HEK293 (cell line): ENCODE data around the gene FOXRED2.

Source experiments
- CTCF ChIA-PET: fragments of 350-600 bp; formaldehyde crosslinking; extraction: SDS; loops from one replicate; lab custom pipeline; 2021; ENCODE audit warnings: antibody characterized with exemption; lab: Yijun Ruan, JAX
- POLR2A ChIA-PET: fragments of 300-600 bp; formaldehyde crosslinking; extraction: SDS; loops from one replicate; lab custom pipeline; 2020; ENCODE audit warnings: antibody characterized with exemption, inconsistent platforms; lab: Yijun Ruan, JAX
- H3K27ac ChIP-seq: fragments of 200-500 bp; sonication (Bioruptor generic); 2 replicates; pipeline ENCODE4 v1.5.1; 2014; ENCODE audit warnings: low read depth, low read length, control low read depth, inconsistent platforms; ENCODE audit errors: extremely low read depth
- H3K36me3 ChIP-seq, 2 experiments: fragments of 200-500 bp in 1 of 2; sonication (Bioruptor generic) in 1 of 2; 1 replicate in 1 of 2; 2 replicates in 1 of 2; pipeline ENCODE4 v1.5.1; 2014 to 2017; ENCODE audit warnings: inconsistent platforms in 2 of 2, low read length in 2 of 2; ENCODE audit not compliant: control insufficient read depth in 2 of 2, insufficient read depth in 1 of 2
- H3K4me1 ChIP-seq: fragments of 200-500 bp; sonication (Bioruptor generic); 2 replicates; pipeline ENCODE4 v1.5.1; 2014; ENCODE audit warnings: mild to moderate bottlenecking, low read length, inconsistent platforms; ENCODE audit not compliant: control insufficient read depth, insufficient read depth
- H3K4me3 ChIP-seq: 2 replicates; pipeline ENCODE4 v1.5.1; 2011; ENCODE audit warnings: low read depth, mild to moderate bottlenecking, control low read depth, low read length, moderate library complexity
- H3K9me3 ChIP-seq: fragments of 200-500 bp; sonication (Bioruptor generic); 2 replicates; pipeline ENCODE4 v1.5.1; 2014; ENCODE audit warnings: low read depth, low read length, inconsistent platforms; ENCODE audit not compliant: control insufficient read depth, insufficient read depth
- GLIS1 ChIP-seq: fragments of 450-650 bp; formaldehyde crosslinking; IDR thresholded peaks from 2 replicates; pipeline ENCODE4 v1.5.1; 2016; ENCODE audit warnings: missing biosample characterization, missing genetic modification characterization
- IKZF3 ChIP-seq: fragments of 450-650 bp; IDR thresholded peaks from 2 replicates; pipeline ENCODE4 v1.5.0; 2018; ENCODE audit warnings: missing biosample characterization, mild to moderate bottlenecking, missing genetic modification characterization, moderate library complexity
- KLF8 ChIP-seq: fragments of 450-650 bp; formaldehyde crosslinking; IDR thresholded peaks from 2 replicates; pipeline ENCODE4 v1.5.1; 2016; ENCODE audit warnings: missing biosample characterization, missing genetic modification characterization
- PATZ1 ChIP-seq: fragments of 450-650 bp; formaldehyde crosslinking; IDR thresholded peaks from 2 replicates; pipeline ENCODE4 v1.5.1; 2016; ENCODE audit warnings: missing biosample characterization, missing genetic modification characterization
- SALL2 ChIP-seq: fragments of 450-650 bp; formaldehyde crosslinking; IDR thresholded peaks from 2 replicates; pipeline ENCODE4 v1.5.0; 2017; ENCODE audit warnings: missing biosample characterization, mild to moderate bottlenecking, missing genetic modification characterization, borderline replicate concordance
- SCRT1 ChIP-seq: fragments of 450-650 bp; formaldehyde crosslinking; IDR thresholded peaks from 2 replicates; pipeline ENCODE4 v1.5.1; 2016; ENCODE audit warnings: missing biosample characterization, missing genetic modification characterization, borderline replicate concordance
- ZBTB1 ChIP-seq: fragments of 450-650 bp; formaldehyde crosslinking; IDR thresholded peaks from 2 replicates; pipeline ENCODE4 v1.5.1; 2016; ENCODE audit warnings: missing biosample characterization, missing genetic modification characterization
- ZBTB8A ChIP-seq: fragments of 450-650 bp; formaldehyde crosslinking; IDR thresholded peaks from 2 replicates; pipeline ENCODE4 v1.5.1; 2016; ENCODE audit warnings: missing biosample characterization, missing genetic modification characterization
- ZIC2 ChIP-seq: fragments of 450-650 bp; formaldehyde crosslinking; IDR thresholded peaks from 2 replicates; pipeline ENCODE4 v1.5.1; 2016; ENCODE audit warnings: missing biosample characterization, missing genetic modification characterization
- ZNF16 ChIP-seq: fragments of 450-650 bp; formaldehyde crosslinking; IDR thresholded peaks from 2 replicates; pipeline ENCODE4 v1.5.1; 2016; ENCODE audit warnings: low read depth, missing biosample characterization, missing genetic modification characterization
- ZNF174 ChIP-seq: fragments of 450-650 bp; formaldehyde crosslinking; IDR thresholded peaks from 2 replicates; pipeline ENCODE4 v1.5.0; 2017; ENCODE audit warnings: missing biosample characterization, mild to moderate bottlenecking, missing genetic modification characterization
- ZNF18 ChIP-seq: fragments of 450-650 bp; formaldehyde crosslinking; IDR thresholded peaks from 2 replicates; pipeline ENCODE4 v1.5.1; 2016; ENCODE audit warnings: missing biosample characterization, missing genetic modification characterization
- ZNF266 ChIP-seq: fragments of 450-650 bp; formaldehyde crosslinking; IDR thresholded peaks from 2 replicates; pipeline ENCODE4 v1.5.1; 2016; ENCODE audit warnings: missing biosample characterization, missing genetic modification characterization, low read depth
- ZNF292 ChIP-seq: fragments of 450-650 bp; formaldehyde crosslinking; IDR thresholded peaks from 2 replicates; pipeline ENCODE4 v1.5.1; 2016; ENCODE audit warnings: low read depth, missing biosample characterization, missing genetic modification characterization, borderline replicate concordance
- ZNF302 ChIP-seq: fragments of 450-650 bp; formaldehyde crosslinking; IDR thresholded peaks from 2 replicates; pipeline ENCODE4 v1.5.1; 2016; ENCODE audit warnings: missing biosample characterization, missing genetic modification characterization, low read depth
- ZNF335 ChIP-seq: fragments of 450-650 bp; formaldehyde crosslinking; conservative IDR thresholded peaks from 2 replicates; pipeline ENCODE4 v1.5.1; 2016; ENCODE audit warnings: missing biosample characterization, missing genetic modification characterization
- ZNF350 ChIP-seq: fragments of 450-650 bp; formaldehyde crosslinking; IDR thresholded peaks from 2 replicates; pipeline ENCODE4 v1.5.0; 2017; ENCODE audit warnings: missing biosample characterization, mild to moderate bottlenecking, missing genetic modification characterization
- ZNF366 ChIP-seq: fragments of 450-650 bp; formaldehyde crosslinking; conservative IDR thresholded peaks from 2 replicates; pipeline ENCODE4 v1.5.1; 2016; ENCODE audit warnings: missing biosample characterization, missing genetic modification characterization
- ZNF423 ChIP-seq: fragments of 450-650 bp; formaldehyde crosslinking; IDR thresholded peaks from 2 replicates; pipeline ENCODE4 v1.5.1; 2016; ENCODE audit warnings: missing biosample characterization, missing genetic modification characterization
- ZNF529 ChIP-seq: fragments of 450-650 bp; formaldehyde crosslinking; IDR thresholded peaks from 2 replicates; pipeline ENCODE4 v1.5.1; 2017; ENCODE audit warnings: missing genetic modification characterization, missing biosample characterization; ENCODE audit not compliant: insufficient replicate concordance
- ZNF600 ChIP-seq: fragments of 450-650 bp; formaldehyde crosslinking; IDR thresholded peaks from 2 replicates; pipeline ENCODE4 v1.5.1; 2016; ENCODE audit warnings: missing biosample characterization, missing genetic modification characterization
- ZNF664 ChIP-seq: fragments of 450-650 bp; formaldehyde crosslinking; IDR thresholded peaks from 2 replicates; pipeline ENCODE4 v1.5.1; 2016; ENCODE audit warnings: missing biosample characterization, missing genetic modification characterization
- ZNF704 ChIP-seq: fragments of 450-650 bp; formaldehyde crosslinking; IDR thresholded peaks from 2 replicates; pipeline ENCODE4 v1.5.1; 2016; ENCODE audit warnings: missing biosample characterization, missing genetic modification characterization
- ZXDB ChIP-seq: fragments of 450-650 bp; formaldehyde crosslinking; IDR thresholded peaks from 2 replicates; pipeline ENCODE4 v1.5.1; 2016; ENCODE audit warnings: missing biosample characterization, missing genetic modification characterization
- TF ChIP-seq, protein P1 (sequence below): fragments of 450-650 bp; formaldehyde crosslinking; conservative IDR thresholded peaks from 2 replicates; pipeline ENCODE4 v1.5.1; 2016; ENCODE audit warnings: low read depth, missing biosample characterization, missing genetic modification characterization

FOXRED2 gene

DNA sequence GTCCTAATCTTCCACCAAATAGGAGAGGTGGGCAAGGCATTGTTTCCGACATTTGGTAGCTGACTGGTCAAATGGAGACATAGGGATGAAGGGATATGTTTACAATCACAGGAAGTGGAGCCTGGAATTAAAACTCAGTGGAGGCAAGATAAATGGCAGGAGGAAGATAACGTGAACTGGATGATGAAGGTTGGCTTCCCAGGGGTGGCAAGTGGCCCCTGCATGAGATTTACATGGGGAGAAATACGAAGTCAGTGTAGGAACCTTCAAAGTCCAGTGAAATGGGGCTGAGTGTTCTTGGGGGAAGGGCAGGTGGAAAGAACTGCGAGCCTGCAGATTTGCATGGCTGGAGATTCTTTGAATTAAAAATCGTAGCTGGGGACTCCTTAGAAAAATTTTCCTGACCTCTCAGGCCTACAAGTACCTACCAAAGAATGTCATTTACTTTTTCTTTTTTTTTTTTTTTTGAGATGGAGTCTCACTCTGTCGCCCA is 724 bp upstream of the FOXRED2 start (continued):
- TF ChIP-seq, protein P1, sequence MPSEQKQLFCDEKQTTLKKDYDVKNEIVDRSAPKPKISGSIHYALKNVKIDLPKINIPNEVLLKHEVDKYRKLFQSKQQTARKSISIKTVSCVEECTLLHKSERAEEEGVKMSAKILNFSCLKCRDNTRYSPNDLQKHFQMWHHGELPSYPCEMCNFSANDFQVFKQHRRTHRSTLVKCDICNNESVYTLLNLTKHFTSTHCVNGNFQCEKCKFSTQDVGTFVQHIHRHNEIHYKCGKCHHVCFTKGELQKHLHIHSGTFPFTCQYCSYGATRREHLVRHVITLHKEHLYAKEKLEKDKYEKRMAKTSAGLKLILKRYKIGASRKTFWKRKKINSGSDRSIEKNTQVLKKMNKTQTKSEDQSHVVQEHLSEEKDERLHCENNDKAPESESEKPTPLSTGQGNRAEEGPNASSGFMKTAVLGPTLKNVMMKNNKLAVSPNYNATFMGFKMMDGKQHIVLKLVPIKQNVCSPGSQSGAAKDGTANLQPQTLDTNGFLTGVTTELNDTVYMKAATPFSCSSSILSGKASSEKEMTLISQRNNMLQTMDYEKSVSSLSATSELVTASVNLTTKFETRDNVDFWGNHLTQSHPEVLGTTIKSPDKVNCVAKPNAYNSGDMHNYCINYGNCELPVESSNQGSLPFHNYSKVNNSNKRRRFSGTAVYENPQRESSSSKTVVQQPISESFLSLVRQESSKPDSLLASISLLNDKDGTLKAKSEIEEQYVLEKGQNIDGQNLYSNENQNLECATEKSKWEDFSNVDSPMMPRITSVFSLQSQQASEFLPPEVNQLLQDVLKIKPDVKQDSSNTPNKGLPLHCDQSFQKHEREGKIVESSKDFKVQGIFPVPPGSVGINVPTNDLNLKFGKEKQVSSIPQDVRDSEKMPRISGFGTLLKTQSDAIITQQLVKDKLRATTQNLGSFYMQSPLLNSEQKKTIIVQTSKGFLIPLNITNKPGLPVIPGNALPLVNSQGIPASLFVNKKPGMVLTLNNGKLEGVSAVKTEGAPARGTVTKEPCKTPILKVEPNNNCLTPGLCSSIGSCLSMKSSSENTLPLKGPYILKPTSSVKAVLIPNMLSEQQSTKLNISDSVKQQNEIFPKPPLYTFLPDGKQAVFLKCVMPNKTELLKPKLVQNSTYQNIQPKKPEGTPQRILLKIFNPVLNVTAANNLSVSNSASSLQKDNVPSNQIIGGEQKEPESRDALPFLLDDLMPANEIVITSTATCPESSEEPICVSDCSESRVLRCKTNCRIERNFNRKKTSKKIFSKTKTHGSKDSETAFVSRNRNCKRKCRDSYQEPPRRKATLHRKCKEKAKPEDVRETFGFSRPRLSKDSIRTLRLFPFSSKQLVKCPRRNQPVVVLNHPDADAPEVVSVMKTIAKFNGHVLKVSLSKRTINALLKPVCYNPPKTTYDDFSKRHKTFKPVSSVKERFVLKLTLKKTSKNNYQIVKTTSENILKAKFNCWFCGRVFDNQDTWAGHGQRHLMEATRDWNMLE (tag by site-specific recombination): no peak
- TF ChIP-seq GLIS1 (tag by site-specific recombination): peak; percentile 53
- TF ChIP-seq ZNF366: peak; percentile 58; the same call in 1 of the 2 replicates
- no peak for TF ChIP-seq IKZF3
- TF ChIP-seq PATZ1: no peak
- TF ChIP-seq ZNF423 (tag by site-specific recombination): no peak
- TF ChIP-seq ZNF350 (tag by site-specific recombination): no peak
- no peak for TF ChIP-seq ZNF529 (tag by site-specific recombination)
- TF ChIP-seq ZBTB1: no peak
- no peak for TF ChIP-seq ZNF302 (tag by site-specific recombination)
- TF ChIP-seq SALL2: no peak
- TF ChIP-seq ZNF704: no peak
- peak; percentile 13; the same call in 1 of the 2 replicates for TF ChIP-seq ZNF335 (tag by site-specific recombination)
- no peak for TF ChIP-seq KLF8
- TF ChIP-seq ZNF664 (tag by site-specific recombination): no peak
- TF ChIP-seq ZNF600 (tag by site-specific recombination): no peak

DNA sequence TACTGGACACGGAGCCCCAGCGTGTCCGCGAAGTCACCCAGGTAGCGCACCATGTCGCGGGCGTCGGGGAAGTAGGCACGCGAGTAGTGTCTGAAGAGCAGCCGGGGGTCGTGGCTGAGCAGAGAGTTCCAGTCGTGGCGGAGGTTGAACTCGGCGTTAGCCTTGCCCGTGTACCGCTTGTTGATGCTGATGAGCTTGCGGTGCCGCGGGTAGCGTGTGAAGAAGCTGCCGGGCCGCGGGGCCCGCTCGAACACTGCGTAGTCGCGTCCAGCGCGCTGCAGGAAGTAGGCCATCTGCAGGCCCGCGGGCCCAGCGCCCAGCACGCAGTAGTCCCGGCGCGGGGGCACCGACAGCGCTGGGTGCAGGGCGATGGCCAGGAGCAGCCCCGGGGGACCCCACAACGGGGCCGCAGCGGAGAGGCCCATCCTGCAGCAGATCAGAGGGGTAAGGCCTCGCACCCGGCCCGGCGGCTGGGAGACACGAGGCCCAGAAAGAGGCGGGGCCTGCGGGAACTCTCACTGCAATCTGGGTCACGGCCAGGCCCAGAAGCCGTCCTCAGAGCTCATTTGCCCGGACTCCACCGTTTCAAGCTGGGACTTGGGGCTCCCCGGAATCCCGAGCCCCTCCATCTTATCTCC is 723 bp downstream of the FOXRED2 start:
- Histone ChIP-seq H3K36me3 (peaks cover 20 to 64% of the 10 kb centered on the region in 2 experiments), H3K27ac (peak overlapping the region; percentile 85), H3K4me1 (peaks cover 3% of the 10 kb centered on the region; the same call in 1 of the 2 replicates), H3K9me3 (no peaks in the 10 kb centered on the region), H3K4me3 (peak overlapping the region; percentile 58)
- peak; percentile 75 for TF ChIP-seq ZBTB8A (tag by site-specific recombination)
- no peak for TF ChIP-seq ZNF16
- TF ChIP-seq ZNF174 (tag by site-specific recombination): no peak
- TF ChIP-seq SCRT1 (tag by site-specific recombination): no peak
- 0 out of 2 replicates have a peak, but pooled peaks have one; percentile 11 for TF ChIP-seq ZXDB
- TF ChIP-seq ZNF266 (tag by site-specific recombination): no peak
- TF ChIP-seq ZIC2 (tag by site-specific recombination): no peak
- TF ChIP-seq ZNF292 (tag by site-specific recombination): no peak
- TF ChIP-seq ZNF18 (tag by site-specific recombination): no peak
- POLR2A ChIA-PET: interaction anchor here (1.0 to 5.9 kb wide), 8 partner anchors 9 to 267 kb away, joined by 3 to 35 read pairs (median 6); partner anchors contain the start of genes APOL2, EIF3D and TXN2
- CTCF ChIA-PET: no interaction called here
